ENCODE measurements around the gene SLC35E3.
"Not testable (repeated sequence)": the region's sequence is repeated elsewhere in the genome, so short reads cannot be mapped to it uniquely, and the experiment has no call there.

SLC35E3 gene

DNA sequence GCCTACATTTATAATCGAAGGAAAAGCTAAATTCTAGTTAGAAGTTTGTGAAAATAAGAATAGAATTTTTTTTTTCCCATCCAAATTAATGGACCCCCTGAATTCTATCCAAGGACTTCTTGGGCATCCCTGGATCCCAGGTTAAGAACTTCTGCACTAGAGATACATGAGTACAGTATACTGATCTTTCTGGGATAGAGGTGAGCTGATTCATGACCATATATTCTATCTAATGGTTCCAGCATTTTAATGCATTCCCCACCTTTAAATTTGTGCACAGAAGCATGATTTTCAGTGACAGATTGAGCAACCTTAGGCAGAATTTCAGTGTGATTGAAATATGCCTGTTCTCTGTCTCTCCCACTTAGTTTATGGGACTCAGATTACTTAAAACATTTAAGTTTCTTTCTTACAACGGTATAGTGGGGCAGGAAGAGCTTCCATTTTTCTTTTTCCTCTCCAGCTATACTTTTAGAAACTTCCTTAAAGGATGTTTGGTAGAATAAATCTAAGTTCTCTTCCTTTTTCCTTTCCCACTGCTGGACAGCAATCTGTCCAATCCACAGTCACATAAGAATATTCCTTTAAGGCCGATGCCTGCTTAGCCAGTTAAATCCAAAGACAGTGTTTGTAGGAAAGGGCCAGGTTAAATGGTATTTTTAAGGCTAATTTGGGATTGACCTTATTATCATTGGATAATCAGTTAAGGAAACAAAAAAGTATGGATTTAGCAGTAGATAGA, 68.7 kb downstream of the SLC35E3 start:
- DNase-seq = no peak

DNA sequence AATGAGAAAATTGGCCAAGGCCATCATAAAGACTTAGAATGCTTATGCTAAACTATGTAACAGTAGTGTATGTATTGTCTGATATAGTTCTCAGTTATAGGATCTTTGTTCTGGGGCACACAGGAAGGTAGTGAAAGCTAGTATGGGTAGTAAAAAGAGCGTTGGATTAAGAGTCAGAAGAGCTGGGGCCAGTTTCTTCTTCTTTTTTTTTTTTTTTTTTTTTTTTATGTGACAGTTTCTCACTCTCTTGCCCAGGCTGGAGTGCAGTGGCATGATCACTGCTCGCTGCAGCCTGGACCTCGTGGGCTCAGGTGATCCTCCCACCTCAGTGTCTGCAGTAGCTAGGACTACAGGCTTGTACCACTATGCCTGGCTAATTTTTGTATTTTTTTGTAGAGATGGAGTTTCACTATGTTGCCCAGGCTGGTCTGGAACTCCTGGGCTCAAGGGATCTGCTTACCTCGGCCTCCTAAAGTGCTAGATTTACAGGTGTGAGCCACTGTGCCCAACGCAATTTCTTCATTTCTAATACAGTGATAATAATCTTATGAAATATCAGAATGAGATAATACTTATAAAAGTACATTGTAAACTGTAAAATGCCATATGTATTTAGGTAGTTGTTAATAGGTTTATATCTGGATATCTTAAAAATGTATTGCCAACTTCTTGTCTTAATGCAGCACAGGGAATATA, 69.4 kb downstream of the SLC35E3 start:
- DNase-seq = no peak

DNA sequence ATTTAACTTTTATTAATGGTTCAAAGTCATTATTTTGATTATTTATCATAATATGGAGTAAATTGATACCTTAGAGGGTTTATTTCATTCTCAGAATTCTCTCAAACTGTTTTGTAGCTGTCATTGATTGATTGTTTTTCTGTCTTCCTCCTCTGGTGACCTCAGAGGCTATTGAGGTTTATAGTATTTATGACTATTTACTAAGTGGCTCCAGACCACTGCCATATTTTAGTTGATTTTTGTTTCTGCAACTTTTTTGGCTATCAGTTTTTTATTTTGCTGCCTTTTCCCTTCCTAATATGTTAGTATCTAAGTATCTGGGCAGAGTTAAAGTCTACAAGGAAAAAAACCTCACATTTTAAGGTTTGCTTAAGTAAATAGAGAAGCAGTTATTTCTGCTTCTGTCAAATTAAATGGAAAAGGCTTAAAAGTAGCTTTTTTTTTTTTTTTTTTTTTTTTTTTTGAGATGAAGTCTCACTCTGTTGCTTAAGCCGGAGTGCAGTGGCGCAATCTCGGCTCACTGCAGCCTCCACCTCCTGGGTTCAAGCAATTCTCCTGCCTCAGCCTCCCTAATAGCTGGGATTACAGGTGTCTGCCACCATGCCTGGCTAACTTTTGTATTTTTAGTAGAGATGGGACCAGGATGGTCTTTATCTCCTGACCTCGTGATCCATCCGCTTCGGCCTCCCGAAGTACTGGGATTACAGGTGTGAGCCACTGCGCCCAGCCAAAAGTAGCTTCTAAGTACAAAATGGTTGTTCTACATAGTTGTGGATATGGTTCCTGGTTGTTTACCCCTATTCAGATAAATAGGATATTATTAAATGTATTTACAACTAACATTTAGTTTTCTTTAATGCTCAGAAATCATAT, 70.2 kb downstream of the SLC35E3 start:
- no peak for DNase-seq

DNA sequence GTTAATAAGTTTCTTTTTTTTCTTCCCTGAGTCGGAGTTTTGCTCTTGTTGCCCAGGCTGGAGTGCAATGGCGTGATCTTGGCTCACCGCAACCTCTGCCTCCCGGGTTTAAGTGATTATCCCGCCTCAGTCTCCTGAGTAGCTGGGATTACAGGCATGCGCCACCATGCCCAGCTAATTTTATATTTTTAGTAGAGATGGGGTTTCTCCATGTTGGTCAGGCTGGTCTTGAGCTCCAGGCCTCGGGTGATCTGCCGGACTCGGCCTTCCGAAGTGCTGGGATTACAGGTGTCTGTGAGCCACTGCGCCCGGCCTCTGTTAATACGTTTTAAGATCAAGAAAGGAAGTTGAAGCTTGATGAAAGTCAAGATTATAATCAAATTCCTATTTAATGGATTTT, 73.5 kb downstream of the SLC35E3 start:
- not testable (repeated sequence) for DNase-seq

DNA sequence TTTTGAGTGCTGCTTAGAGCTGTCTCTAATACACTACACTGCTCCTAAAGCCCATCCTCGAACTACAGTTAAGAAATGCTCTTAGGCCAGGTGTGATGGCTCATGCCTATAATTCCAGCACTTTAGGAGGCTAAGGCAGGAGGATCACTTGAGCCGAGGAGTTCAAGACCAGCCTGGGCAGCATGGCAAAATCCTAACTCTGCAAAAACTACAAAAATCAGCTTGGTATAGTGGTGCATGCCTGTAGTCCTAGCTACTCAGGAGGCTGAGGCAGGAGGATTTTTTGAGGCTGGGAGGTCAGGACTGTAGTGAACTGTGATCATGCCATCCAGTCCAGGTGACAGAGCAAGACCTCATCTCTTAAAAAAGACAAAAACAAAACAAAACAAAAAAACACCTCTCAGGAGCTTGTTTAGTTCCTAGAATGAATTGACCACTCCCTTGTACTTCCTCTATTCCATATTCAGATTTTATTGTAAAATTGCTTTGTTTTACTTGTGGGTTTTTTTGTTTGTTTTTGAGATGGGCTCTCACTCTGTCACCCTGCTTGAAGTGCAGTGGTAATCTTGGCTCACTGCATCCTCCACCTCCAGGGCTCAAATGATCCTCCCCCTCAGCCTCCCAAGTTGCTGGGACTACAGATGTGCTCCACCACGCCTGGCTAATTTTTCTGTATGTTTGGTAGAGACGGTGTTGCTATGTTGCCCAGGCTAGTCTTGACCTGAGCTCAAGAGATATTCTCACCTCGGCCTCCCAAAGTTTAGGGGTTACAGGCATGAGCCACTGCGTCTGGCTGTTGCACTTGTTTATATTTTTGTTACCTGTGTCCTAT, 75.6 kb downstream of the SLC35E3 start:
- no peak for DNase-seq

DNA sequence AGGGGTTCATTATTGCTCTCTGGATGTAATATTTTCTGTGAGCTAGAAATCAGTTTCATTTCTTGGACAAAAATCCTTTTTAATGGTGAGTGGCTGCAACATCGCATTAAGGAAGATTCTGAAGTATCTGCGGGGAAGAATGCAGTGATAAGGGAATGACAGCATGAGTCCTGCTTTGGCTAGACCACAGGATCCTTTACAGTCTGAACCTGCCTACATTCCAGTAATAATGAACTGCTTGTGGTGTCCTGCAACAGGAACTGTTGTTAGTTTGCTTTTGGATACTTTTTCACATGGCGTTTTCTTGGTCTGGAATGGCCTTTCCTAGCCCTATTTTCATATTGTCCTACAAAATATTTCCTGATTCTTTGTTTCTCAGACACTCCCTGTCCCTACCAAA, 77.7 kb downstream of the SLC35E3 start:
- no peak for DNase-seq

DNA sequence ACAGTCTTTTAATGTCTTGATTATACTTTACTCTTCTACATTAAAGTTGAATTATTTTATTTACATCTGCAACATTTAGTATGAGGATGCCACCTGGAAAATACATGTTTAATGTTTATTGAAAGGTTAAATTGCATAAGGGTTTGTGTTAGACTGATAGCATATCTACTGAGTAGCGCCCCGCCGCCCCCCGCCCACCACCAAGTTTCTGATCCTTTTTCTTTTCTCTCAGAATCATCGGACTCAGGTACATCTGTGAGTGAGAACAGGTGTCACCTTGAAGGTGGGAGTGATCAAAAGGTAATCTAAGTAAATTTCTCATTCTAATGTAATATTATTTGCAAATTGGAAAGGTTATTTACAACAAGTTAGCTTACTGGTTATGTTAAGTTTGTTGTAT, 78.2 kb downstream of the SLC35E3 start:
- DNase-seq = no peak

DNA sequence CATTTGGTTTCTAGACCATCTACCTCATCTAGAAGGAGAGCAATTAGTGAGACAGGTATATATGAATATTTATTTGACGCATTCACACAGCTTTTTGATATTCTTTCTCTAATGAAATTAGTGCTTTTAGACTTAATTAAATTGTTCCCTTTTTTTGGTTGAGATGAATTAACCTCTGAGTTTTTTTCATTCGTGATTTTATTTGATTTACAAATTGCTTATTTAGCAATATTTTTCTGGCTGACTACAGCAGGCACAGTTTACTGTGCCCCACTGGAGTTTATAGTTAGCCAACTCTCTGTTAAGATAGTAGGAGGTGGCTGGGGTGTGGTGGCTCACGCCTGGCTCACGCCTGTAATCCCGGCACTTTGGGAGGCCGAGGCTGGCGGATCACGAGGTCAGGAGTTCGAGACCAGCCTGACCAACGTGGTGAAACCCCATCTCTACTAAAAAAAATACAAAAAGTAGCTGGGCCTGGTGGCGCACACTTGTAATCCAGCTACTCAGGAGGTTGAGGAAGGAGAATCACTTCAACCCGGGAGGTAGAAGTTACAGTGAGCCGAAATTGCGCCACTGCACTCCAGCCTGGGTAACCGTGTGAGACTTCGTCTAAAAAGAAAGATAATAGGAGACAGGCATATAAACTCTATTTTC, 78.7 kb downstream of the SLC35E3 start:
- no peak for DNase-seq

DNA sequence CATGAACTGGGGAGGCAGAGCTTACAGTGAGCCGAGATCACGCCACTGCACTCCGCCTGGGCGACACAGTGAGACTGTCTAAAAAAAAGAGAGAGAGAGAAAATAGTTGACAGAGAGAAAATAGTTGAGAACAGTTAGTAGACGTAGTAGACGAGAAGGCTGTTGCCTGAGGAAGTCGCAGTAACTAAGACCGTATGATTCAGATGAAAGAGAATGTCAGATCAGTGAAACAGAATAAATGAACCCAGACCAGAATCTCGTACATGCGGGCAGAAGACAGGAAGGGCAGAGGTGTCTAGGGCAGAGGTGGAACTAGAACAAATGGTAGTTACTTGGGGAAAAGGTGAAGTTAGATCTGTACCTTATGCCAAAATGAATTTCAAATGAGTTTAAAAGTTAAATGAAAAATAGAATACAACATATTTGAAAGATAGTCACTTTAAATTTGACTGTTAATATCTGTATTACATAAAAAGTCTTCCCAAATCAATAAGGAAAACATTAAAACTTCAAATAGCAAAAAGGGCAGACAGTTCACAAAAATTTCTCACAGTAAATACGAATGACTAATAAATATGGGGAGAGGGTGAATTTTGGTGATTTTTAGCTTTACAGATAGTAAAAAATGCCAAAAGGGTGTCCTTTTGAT, 79.7 kb downstream of the SLC35E3 start:
- DNase-seq = no peak

DNA sequence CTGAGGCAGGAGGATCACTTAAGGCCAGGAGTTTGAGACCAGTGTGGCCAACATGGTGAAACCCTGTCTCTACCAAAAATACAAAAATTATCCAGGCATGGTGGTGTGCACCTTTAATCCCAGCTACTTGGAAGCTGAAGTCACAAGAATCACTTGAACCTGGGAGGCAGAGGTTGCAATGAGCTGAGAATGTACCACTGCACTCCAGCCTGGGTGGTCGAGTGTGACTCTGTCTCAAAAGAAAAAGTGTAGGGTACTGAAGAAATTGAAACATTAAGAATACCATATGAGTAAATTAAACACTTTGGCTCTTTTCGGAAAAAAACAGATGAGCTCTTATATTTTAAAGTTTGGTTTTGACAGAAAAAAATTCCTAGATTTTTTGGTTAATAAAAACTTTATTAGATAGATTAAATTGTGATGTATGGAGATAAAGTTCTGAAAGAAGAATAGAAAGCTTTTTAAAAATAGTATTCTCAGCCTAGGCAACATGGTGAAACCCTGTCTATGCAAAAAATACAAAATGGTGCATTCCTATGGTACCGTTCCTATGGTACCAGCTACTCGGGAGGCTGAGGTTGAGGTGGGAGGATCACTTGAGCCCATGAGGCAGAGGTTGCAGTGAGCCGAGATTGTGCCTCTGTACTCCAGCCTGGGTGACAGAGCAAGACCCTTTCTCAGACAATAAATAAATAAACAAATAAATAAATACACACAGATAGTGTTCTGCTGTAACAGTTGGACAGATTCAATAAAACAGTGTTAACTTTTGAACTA, 82.1 kb downstream of the SLC35E3 start:
- no peak for DNase-seq

DNA sequence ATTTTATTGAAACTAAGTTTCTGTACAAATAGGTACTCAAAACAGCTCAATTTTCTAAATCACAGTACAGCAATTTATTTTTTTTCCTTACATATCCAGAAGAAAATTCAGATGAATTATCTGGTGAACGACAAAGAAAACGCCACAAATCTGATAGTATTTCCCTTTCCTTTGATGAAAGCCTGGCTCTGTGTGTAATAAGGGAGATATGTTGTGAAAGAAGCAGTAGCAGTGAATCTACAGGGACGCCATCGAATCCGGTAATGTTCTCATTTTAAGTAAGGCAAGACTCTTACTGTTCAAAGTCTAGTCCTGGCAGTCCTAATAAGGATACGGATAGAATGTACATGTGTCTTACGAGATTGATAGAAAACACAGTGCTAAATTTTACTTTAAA, 82.7 kb downstream of the SLC35E3 start:
- DNase-seq = no peak

Measured in midbrain (tissue), 1 donor.